OCI-LY1 (cell line): ENCODE measurements around the gene TFDP2.

ENCODE experiments used
- CTCF ChIP-seq: fragments of 200-600 bp; sonication (generic), shearing (Covaris generic); IDR thresholded peaks from 2 replicates; pipeline ENCODE4 v1.5.1; 2017; ENCODE audit warnings: mild to moderate bottlenecking, antibody characterized with exemption, low read length, moderate library complexity, mixed read lengths
- EZH2 ChIP-seq: fragments of 200-600 bp; sonication (generic), shearing (Covaris generic); IDR thresholded peaks from 2 replicates; pipeline ENCODE4 v1.8.0; 2017; ENCODE audit warnings: borderline replicate concordance, mixed run types, mild to moderate bottlenecking, antibody characterized with exemption, low read length, moderate library complexity, mixed read lengths

GRCh38 chr3:142104763-142105162 lies 44.6 kb downstream of the TFDP2 start:
- TF ChIP-seq CTCF (no peak), EZH2 (no peak)
